Epithelial cell of esophagus (primary cell): Measurements from ENCODE around the gene FNDC4.

Experiments
- DNase-seq: peaks from one replicate; pipeline ENCODE4 v3.0.0; 2010; ENCODE audit warnings: low read depth
- H3K4me3 ChIP-seq: 2 replicates; pipeline ENCODE4 v1.5.1; 2011; ENCODE audit warnings: mild to moderate bottlenecking, low read length, control low read depth
- TF ChIP-seq, protein P1 (sequence below): IDR thresholded peaks from 2 replicates; pipeline ENCODE4 v1.5.1; 2011; ENCODE audit warnings: low read depth, mild to moderate bottlenecking, low read length, control low read depth, inconsistent platforms; ENCODE audit not compliant: insufficient read depth; ENCODE audit errors: missing control alignments

The FNDC4 gene

DNA sequence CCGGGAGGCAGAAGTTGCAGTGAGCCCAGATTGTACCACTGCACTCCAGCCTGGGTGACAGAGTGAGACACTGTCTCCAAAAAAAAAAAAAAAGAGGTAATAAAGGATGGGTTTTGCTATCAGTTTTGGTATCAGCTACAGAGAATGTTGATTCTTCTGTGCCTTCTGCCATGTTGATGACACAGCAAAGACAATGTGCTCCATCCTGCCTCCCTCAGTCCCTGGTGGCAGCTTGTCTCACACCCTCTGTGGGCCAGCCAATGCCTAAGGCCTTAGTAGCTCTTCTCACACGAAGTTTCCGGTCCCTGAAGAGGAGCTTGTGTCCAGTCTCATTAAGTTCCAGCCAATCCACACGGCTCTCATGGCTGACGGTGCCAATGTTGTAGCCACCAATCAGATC, 23.0 kb downstream of the FNDC4 start:
- no peak for DNase-seq
- TF ChIP-seq, protein P1, sequence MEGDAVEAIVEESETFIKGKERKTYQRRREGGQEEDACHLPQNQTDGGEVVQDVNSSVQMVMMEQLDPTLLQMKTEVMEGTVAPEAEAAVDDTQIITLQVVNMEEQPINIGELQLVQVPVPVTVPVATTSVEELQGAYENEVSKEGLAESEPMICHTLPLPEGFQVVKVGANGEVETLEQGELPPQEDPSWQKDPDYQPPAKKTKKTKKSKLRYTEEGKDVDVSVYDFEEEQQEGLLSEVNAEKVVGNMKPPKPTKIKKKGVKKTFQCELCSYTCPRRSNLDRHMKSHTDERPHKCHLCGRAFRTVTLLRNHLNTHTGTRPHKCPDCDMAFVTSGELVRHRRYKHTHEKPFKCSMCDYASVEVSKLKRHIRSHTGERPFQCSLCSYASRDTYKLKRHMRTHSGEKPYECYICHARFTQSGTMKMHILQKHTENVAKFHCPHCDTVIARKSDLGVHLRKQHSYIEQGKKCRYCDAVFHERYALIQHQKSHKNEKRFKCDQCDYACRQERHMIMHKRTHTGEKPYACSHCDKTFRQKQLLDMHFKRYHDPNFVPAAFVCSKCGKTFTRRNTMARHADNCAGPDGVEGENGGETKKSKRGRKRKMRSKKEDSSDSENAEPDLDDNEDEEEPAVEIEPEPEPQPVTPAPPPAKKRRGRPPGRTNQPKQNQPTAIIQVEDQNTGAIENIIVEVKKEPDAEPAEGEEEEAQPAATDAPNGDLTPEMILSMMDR = no peak

DNA sequence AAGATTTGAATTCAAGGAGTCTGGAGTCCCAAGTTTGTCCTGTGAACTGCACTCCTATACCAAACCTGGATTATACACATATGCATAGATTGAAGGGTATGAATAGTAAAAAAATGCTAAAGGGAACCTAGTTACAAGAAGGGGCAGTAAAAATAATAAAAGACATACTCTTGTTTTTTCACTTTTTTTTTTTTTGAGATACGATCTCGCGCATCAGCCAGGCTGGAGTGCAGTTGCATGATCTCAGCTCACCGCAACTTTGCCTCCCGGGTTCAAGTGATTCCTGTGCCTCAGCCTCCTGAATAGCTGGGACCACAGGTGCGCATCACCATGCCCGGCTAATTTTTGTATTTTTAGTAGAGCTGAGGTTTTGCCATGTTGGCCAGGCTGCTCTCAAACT, 30.6 kb downstream of the FNDC4 start:
- TF ChIP-seq, protein P1 = no peak
- no peak overlapping the region for H3K4me3 ChIP-seq
- DNase-seq = no peak

More for the DNA sequence above, 23.0 kb downstream of the FNDC4 start:
- H3K4me3 ChIP-seq = no peak overlapping the region

DNA sequence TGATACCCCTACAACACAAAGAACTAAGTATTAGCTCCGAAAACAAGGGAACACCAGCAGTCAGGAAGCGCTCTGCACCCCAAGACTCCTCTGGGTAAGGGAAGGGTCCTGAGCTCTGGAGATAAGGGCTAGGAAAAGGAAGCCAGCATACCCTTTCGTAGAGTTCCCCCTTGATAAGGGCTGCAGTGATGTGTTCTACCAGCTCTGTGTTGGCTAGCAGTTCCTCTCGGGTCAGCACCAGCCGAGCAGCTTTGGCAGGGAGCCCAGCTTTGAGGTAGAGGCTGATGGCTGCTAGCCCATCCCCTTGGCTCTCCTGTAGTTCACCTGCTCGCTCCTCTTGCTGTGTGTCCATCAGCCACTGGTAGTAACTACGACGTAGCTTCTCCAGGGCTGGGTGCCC, 33.9 kb downstream of the FNDC4 start:
- no peak for DNase-seq
- TF ChIP-seq, protein P1 = no peak
- no peak overlapping the region for H3K4me3 ChIP-seq

DNA sequence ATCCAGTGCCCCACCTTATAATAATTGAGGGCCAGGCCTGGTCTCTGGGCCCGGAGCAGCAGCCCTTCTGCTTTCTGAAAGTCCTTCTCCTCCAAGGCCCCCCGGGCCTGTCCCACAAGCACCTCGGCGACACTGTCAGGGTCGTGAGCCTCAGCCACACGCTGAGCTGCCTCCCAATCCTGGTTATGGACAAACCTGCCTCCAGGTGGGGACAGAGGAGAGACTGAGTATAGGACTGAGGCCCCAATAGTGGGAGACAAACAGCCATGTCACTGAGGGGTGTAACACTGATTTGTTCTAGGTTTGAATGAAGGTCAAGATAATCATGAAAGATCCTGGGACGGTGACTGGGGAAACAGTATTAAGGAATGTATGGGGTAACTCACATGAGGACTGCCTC, 41.0 kb downstream of the FNDC4 start:
- TF ChIP-seq, protein P1 = no peak
- DNase-seq = no peak
- H3K4me3 ChIP-seq = no peak overlapping the region

DNA sequence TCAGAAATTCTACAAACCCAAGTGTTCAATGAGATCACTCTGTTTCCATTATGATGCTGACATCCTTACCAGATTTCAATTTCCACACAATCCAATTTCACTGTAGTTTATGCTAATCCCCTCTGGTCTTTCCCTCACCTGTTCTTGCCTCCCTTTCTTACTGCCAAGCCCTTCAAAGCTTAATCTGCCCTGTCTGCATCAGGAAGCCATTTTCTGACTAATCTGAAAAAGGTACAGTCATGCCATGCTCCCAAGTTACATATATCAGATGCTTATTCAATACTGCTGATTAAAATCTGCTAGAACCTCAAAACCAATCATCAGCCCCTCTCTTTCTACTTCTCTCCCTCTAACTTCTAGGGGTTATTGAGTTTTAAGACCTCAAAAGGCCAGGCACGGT, 43.9 kb downstream of the FNDC4 start:
- no peak for DNase-seq
- no peak overlapping the region for H3K4me3 ChIP-seq
- TF ChIP-seq, protein P1 = no peak

DNA sequence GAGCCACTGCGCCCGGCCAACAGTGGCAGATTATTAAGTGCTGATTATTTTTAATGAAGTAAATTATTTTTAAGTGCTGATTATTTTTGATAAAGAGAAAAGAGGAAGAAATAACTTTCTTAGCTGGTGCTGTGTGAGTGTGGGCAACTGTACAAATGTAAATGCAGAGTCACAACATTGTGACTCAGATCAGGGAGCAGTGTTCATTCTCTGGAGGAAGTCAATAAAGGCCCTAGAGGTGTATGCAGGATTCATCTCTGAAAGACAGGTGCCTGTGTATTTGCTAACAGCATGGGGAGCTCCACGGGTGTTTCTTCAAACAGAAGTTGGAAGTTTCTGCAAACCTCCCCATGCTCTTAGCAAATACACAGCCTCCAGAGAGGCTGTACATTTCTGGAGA, 46.6 kb downstream of the FNDC4 start:
- H3K4me3 ChIP-seq = no peak overlapping the region
- TF ChIP-seq, protein P1 = no peak
- DNase-seq = peak; percentile 52

DNA sequence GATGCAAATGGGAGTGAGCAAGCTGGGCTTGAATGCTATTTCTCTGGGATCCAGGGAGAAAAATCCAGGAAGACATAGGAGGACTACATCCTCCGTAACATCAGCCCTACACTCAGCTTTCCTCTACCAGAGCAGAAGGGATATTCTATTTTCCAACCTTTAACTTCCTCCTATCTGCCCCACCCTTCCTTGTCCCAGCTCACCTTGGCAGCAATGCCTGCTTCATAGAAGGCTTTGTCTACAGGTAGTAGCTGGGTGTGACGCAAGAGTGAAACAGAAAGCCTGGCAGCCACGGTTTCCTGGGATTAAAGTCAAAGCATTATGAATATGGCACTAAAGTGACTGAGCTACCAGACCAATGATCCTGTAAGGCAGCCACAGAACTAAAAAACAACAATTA, 48.9 kb downstream of the FNDC4 start:
- peak; percentile 93 for DNase-seq
- TF ChIP-seq, protein P1 = no peak

More for the DNA sequence above, 48.9 kb downstream of the FNDC4 start:
- no peak overlapping the region for H3K4me3 ChIP-seq
